Natural killer cell (primary cell): ENCODE measurements around the gene KRTAP10-2. TPM values are rescaled to one million over a fixed set of nuclear protein-coding genes. Genes with fewer than 3 reads are reported as not detected.

Source experiments
- ATAC-seq, 3 donors: fragments of 150-1000 bp in 2 of 3; fragments of 200-7000 bp in 1 of 3; cut with Tn5 transposase; 1 replicate in 1 of 3; 2 replicates in 2 of 3; pipeline ENCODE4 v1.10.0; 2021; ENCODE audit warnings: mild to moderate bottlenecking in 2 of 3, moderate library complexity in 2 of 3
- DNase-seq, 2 donors: peaks; one replicate each; pipeline versions ENCODE4 v3.0.0 to v3.0.0-alpha.2; 2013 to 2021; ENCODE audit warnings: mixed read lengths in 1 of 2
- H3K27ac ChIP-seq: one replicate; pipeline ENCODE4 v1.5.1; 2013; ENCODE audit warnings: mild to moderate bottlenecking, low read length
- H3K27me3 ChIP-seq: one replicate; pipeline ENCODE4 v1.6.1; 2013; ENCODE audit warnings: low read length; ENCODE audit not compliant: control insufficient read depth, insufficient read depth
- H3K36me3 ChIP-seq: one replicate; pipeline ENCODE4 v1.6.1; 2013; ENCODE audit warnings: low read length; ENCODE audit not compliant: control insufficient read depth, insufficient read depth
- H3K4me1 ChIP-seq: one replicate; pipeline ENCODE4 v1.6.1; 2013; ENCODE audit warnings: low read length; ENCODE audit not compliant: control insufficient read depth, insufficient read depth
- H3K4me3 ChIP-seq: one replicate; pipeline ENCODE4 v1.5.1; 2013; ENCODE audit warnings: low read length
- H3K9me3 ChIP-seq: one replicate; pipeline ENCODE4 v1.6.1; 2013; ENCODE audit warnings: low read length; ENCODE audit not compliant: control insufficient read depth, insufficient read depth
- H3K27ac Mint-ChIP-seq, 2 donors: one replicate each; pipeline ENCODE4 v1.8.0; 2022; ENCODE audit warnings: mild to moderate bottlenecking in 2 of 2, mixed read lengths in 2 of 2, moderate library complexity in 1 of 2
- H3K27me3 Mint-ChIP-seq, 2 donors: one replicate each; pipeline ENCODE4 v1.8.0; 2022; ENCODE audit warnings: low read depth in 2 of 2, mixed read lengths in 2 of 2
- H3K36me3 Mint-ChIP-seq: one replicate; pipeline ENCODE4 v1.8.0; 2022; ENCODE audit warnings: mixed read lengths
- H3K4me1 Mint-ChIP-seq, 2 donors: one replicate each; pipeline ENCODE4 v1.8.0; 2022; ENCODE audit warnings: mixed read lengths in 2 of 2
- H3K4me3 Mint-ChIP-seq: one replicate; pipeline ENCODE4 v1.8.0; 2022; ENCODE audit warnings: mild to moderate bottlenecking, moderate library complexity, mixed read lengths
- H3K9me3 Mint-ChIP-seq, 2 donors: one replicate each; pipeline ENCODE4 v1.8.0; 2022; ENCODE audit warnings: mixed read lengths in 2 of 2
- WGBS: methylation state at CpG from one replicate; pipeline ENCODE4 v1.1.7; 2013; ENCODE audit warnings: missing lambda C conversion rate; ENCODE audit not compliant: insufficient coverage; 5-methylcytosine and 5-hydroxymethylcytosine counted together
- intact Hi-C: fragments of 100-400 bp; cut with micrococcal nuclease; formaldehyde crosslinking; loops from one replicate; pipeline ENCODE4 v1.14.2; 2022
- total RNA-seq, 4 donors: library from RNA; stranded (reverse); fragments of 120-200 nt in 1 of 4; gene quantifications; one replicate each; pipeline versions ENCODE4 v1.2.3 to v1.2.4, GENCODE V29; 2013 to 2022
- TF ChIP-seq, protein P1 (sequence below): fragments of 200-600 bp; IDR thresholded peaks from one replicate; pipeline ENCODE4 v1.8.0; 2022; ENCODE audit warnings: antibody characterized with exemption

Gene KRTAP10-2
- total RNA-seq, 3 donors from 2014 or later (not counting 1 experiment from before 2014, with no cell fraction given): not detected

DNA sequence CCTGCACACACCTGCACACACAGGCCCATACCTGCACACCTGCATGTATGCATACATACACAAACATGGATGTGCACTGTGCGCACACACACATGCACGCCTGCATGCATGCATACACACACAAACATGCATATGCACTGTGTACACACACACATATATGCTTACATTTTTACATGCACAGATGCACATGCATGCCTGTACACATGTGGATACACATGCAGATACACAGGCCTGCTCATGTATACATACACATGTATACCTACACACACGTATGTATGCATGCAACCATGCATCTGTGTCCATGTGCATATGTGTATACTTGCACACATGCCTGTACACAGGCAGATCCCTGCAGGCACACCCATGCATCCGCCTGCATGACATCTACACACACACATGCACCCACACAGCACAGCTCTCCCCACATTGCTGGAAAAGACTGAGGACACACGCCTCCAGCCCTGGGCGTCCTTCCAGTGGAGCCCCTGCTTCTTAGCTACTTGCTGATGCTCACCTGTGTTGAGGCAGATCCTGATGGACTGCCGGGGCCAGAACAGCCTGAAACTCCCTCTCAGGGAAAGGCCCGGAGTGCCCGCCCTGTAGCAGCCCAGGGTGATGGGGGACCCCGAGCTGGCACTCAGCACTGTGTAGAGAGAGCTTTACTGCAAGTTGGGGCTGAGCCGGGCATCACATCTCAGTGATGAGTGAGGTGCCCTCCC is 39.9 kb downstream of the KRTAP10-2 start:
- WGBS: 87% methylated on average over 11 of the region's 11 CpGs
- H3K4me1 Mint-ChIP-seq: peaks cover 0 to 5% of the 10 kb centered on the region in 2 donors
- TF ChIP-seq, protein P1, sequence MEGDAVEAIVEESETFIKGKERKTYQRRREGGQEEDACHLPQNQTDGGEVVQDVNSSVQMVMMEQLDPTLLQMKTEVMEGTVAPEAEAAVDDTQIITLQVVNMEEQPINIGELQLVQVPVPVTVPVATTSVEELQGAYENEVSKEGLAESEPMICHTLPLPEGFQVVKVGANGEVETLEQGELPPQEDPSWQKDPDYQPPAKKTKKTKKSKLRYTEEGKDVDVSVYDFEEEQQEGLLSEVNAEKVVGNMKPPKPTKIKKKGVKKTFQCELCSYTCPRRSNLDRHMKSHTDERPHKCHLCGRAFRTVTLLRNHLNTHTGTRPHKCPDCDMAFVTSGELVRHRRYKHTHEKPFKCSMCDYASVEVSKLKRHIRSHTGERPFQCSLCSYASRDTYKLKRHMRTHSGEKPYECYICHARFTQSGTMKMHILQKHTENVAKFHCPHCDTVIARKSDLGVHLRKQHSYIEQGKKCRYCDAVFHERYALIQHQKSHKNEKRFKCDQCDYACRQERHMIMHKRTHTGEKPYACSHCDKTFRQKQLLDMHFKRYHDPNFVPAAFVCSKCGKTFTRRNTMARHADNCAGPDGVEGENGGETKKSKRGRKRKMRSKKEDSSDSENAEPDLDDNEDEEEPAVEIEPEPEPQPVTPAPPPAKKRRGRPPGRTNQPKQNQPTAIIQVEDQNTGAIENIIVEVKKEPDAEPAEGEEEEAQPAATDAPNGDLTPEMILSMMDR: no peak
- Histone ChIP-seq H3K4me3 (no peak overlapping the region), H3K36me3 (no peaks in the 10 kb centered on the region), H3K9me3 (no peaks in the 10 kb centered on the region), H3K4me1 (peaks cover 14% of the 10 kb centered on the region), H3K27ac (no peak overlapping the region), H3K27me3 (no peaks in the 10 kb centered on the region)
- H3K27me3 Mint-ChIP-seq: peaks cover 0 to 3% of the 10 kb centered on the region in 2 donors
- H3K9me3 Mint-ChIP-seq: no peaks in the 10 kb centered on the region
- no peak overlapping the region for H3K4me3 Mint-ChIP-seq
- ATAC-seq (no peak), DNase-seq (peak in 1 of 2 donors; percentile 10)
- intact Hi-C loops: loop anchor here (5.0 kb wide), 1 partner anchor 421 kb away; no protein-coding TSS in a partner anchor
- no peaks in the 10 kb centered on the region for H3K36me3 Mint-ChIP-seq
- H3K27ac Mint-ChIP-seq: no peak overlapping the region

DNA sequence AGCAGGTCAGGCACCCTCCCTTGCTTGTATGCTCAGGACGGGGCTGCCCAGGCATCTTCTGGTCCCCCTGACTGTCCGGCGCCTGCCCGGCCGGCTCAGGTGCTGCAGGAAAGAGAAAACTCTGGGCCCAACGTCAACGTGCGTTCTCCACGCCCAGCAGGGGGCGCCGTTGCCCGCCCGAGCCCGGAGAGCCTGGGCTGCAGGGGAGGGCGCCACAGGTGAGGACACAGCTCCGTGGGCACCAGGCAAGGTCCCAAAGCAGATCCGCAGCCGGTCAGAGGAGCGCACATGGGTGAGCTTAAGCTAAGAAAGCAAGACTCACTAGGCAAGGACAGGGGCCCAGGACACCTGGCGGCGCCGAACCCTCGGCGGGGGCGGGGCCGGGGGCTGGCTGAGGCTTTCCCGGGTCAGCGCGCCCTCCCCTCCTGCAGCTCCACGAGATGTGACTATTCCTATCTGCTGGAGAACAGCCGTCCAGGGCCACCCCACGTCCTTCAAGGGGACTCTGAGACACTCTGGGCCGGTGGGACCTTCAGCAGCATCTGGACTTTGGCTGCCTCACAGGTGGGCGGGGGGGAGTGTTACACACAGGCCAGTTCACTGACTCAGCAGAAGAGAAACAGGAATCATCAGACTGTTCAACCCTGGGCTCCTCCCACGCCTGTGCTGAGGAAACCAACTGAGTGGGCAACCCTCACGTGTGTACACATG is 40.6 kb downstream of the KRTAP10-2 start:
- Histone ChIP-seq H3K27me3 (no peaks in the 10 kb centered on the region), H3K9me3 (no peaks in the 10 kb centered on the region), H3K27ac (no peak overlapping the region), H3K36me3 (no peaks in the 10 kb centered on the region), H3K4me1 (peaks cover 14% of the 10 kb centered on the region), H3K4me3 (no peak overlapping the region)
- H3K9me3 Mint-ChIP-seq: no peaks in the 10 kb centered on the region
- peaks cover 0 to 3% of the 10 kb centered on the region in 2 donors for H3K27me3 Mint-ChIP-seq
- H3K4me1 Mint-ChIP-seq: peaks cover 0 to 5% of the 10 kb centered on the region in 2 donors
- H3K36me3 Mint-ChIP-seq: no peaks in the 10 kb centered on the region
- WGBS: 6% methylated on average over 36 of the region's 36 CpGs
- no peak overlapping the region for H3K4me3 Mint-ChIP-seq
- no peak overlapping the region for H3K27ac Mint-ChIP-seq
- intact Hi-C loops: loop anchor here (1.0 to 5.0 kb wide), 3 partner anchors 232 to 422 kb away; no protein-coding TSS in a partner anchor
- TF ChIP-seq, protein P1: peak; percentile 88
- ATAC-seq (peak; percentile 68 to 92 (median 90)), DNase-seq (peak; percentile 78 to 90)

DNA sequence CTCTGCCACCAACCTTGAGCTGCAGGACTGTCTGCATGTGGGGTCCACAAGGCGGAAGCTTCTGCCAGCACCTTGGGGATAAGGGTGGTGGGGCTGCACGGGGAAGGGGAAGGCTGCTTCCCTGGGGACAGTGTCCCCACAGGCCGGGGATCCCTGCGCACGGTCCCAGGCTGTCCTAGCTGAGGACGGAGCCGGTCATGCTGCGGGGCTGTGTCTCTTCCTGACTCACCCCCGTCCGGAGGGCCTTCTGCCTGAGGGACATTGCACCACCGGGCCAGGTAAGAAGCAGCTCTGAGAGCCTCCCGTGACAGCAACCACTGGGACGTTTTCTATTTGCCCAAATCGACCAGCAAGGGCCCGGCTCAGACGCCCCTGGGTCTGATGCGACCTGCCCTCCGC is 41.2 kb downstream of the KRTAP10-2 start:
- ATAC-seq: peak in 1 of 3 donors; percentile 14
- H3K27ac Mint-ChIP-seq: no peak overlapping the region
- intact Hi-C loops: loop anchor here (1.0 to 5.0 kb wide), 3 partner anchors 232 to 422 kb away; no protein-coding TSS in a partner anchor
- Histone ChIP-seq H3K4me1 (peaks cover 14% of the 10 kb centered on the region), H3K9me3 (no peaks in the 10 kb centered on the region), H3K36me3 (no peaks in the 10 kb centered on the region), H3K4me3 (no peak overlapping the region), H3K27me3 (no peaks in the 10 kb centered on the region), H3K27ac (no peak overlapping the region)
- H3K4me1 Mint-ChIP-seq: peaks cover 0 to 5% of the 10 kb centered on the region in 2 donors
- TF ChIP-seq, protein P1: no peak
- H3K9me3 Mint-ChIP-seq: no peaks in the 10 kb centered on the region
- peaks cover 0 to 3% of the 10 kb centered on the region in 2 donors for H3K27me3 Mint-ChIP-seq
- 65% methylated on average over 18 of the region's 18 CpGs for WGBS
- H3K36me3 Mint-ChIP-seq: no peaks in the 10 kb centered on the region
- DNase-seq: no peak
- no peak overlapping the region for H3K4me3 Mint-ChIP-seq
